ENCODE measurements around the gene RGL2.

DNA sequence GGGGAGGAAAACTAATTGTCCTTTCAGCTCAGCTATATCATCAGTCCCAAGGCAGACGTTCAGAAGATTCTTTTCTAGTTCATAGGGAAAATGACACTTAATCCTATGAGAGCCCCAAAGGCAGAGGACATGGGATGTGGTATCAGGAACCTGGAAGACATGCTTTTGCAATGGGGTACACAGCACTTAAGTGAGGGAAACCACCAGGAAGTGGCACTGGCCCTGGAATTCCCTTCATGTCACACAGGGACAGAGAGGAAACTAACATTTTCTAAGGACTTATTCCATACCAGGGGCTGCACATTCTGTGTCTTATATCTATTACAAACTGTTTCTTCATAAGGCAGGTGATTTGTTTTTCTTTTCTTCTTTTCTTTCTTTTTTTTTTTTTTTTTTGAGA lies 55.3 kb downstream of the RGL2 start:
- TF ChIP-seq, protein P1, sequence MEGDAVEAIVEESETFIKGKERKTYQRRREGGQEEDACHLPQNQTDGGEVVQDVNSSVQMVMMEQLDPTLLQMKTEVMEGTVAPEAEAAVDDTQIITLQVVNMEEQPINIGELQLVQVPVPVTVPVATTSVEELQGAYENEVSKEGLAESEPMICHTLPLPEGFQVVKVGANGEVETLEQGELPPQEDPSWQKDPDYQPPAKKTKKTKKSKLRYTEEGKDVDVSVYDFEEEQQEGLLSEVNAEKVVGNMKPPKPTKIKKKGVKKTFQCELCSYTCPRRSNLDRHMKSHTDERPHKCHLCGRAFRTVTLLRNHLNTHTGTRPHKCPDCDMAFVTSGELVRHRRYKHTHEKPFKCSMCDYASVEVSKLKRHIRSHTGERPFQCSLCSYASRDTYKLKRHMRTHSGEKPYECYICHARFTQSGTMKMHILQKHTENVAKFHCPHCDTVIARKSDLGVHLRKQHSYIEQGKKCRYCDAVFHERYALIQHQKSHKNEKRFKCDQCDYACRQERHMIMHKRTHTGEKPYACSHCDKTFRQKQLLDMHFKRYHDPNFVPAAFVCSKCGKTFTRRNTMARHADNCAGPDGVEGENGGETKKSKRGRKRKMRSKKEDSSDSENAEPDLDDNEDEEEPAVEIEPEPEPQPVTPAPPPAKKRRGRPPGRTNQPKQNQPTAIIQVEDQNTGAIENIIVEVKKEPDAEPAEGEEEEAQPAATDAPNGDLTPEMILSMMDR (IDR thresholded peaks at IDR 0.05 in 2 of 3, conservative IDR thresholded peaks at IDR 0.05 in 1 of 3; ENCODE audit: control insufficient read depth in 2 of 3, extremely low read depth in 1 of 3, insufficient read depth in 1 of 3, low read depth in 3 of 3, low read length in 3 of 3): no peak
- TF ChIP-seq EZH2 (IDR thresholded peaks at IDR 0.05; ENCODE audit: borderline replicate concordance, control insufficient read depth, low read depth, low read length) (no peak), POLR2A (IDR thresholded peaks at IDR 0.05; ENCODE audit: low read depth, low read length) (no peak), RAD21 (IDR thresholded peaks at IDR 0.05; ENCODE audit: insufficient read depth, low read depth, low read length) (no peak), SUZ12 (IDR thresholded peaks at IDR 0.05; ENCODE audit: unreplicated experiment) (no peak), SP1 (IDR thresholded peaks at IDR 0.05; ENCODE audit: low read depth, low read length) (no peak), RFX5 (IDR thresholded peaks at IDR 0.05; ENCODE audit: low read depth, low read length) (no peak), PKNOX1 (IDR thresholded peaks at IDR 0.05) (no peak)
- TF ChIP-seq, protein P2, sequence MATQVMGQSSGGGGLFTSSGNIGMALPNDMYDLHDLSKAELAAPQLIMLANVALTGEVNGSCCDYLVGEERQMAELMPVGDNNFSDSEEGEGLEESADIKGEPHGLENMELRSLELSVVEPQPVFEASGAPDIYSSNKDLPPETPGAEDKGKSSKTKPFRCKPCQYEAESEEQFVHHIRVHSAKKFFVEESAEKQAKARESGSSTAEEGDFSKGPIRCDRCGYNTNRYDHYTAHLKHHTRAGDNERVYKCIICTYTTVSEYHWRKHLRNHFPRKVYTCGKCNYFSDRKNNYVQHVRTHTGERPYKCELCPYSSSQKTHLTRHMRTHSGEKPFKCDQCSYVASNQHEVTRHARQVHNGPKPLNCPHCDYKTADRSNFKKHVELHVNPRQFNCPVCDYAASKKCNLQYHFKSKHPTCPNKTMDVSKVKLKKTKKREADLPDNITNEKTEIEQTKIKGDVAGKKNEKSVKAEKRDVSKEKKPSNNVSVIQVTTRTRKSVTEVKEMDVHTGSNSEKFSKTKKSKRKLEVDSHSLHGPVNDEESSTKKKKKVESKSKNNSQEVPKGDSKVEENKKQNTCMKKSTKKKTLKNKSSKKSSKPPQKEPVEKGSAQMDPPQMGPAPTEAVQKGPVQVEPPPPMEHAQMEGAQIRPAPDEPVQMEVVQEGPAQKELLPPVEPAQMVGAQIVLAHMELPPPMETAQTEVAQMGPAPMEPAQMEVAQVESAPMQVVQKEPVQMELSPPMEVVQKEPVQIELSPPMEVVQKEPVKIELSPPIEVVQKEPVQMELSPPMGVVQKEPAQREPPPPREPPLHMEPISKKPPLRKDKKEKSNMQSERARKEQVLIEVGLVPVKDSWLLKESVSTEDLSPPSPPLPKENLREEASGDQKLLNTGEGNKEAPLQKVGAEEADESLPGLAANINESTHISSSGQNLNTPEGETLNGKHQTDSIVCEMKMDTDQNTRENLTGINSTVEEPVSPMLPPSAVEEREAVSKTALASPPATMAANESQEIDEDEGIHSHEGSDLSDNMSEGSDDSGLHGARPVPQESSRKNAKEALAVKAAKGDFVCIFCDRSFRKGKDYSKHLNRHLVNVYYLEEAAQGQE (IDR thresholded peaks at IDR 0.05; ENCODE audit: low read depth, low read length): no peak
